Upper lobe of left lung (tissue), 6 donors: Measurements from ENCODE around the gene GSDMA. TPM values are rescaled to one million over a fixed set of nuclear protein-coding genes. Genes with fewer than 3 reads are reported as not detected.
"Not testable (repeated sequence)": the region's sequence is repeated elsewhere in the genome, so short reads cannot be mapped to it uniquely, and the experiment has no call there.

Source experiments
- ATAC-seq, 2 donors: fragments of 200-7000 bp; cut with Tn5 transposase; one replicate each; pipeline ENCODE4 v1.9.1; 2022; ENCODE audit warnings: mild to moderate bottlenecking in 2 of 2, moderate library complexity in 2 of 2; ENCODE audit not compliant: low FRiP score in 2 of 2
- DNase-seq, 2 donors: peaks; one replicate each; pipeline ENCODE4 v3.0.0-alpha.2; 2019 to 2020
- H3K27ac ChIP-seq, 4 donors: fragments of 200-600 bp; sonication (generic); one replicate each; pipeline ENCODE4 v1.5.1; 2016 to 2019
- H3K27me3 ChIP-seq, 4 donors: fragments of 200-600 bp; sonication (generic); one replicate each; pipeline ENCODE4 v1.5.1; 2017 to 2019
- H3K36me3 ChIP-seq, 4 donors: fragments of 200-600 bp; sonication (generic); one replicate each; pipeline ENCODE4 v1.5.1; 2016 to 2019
- H3K4me1 ChIP-seq, 4 donors: fragments of 200-600 bp; sonication (generic); one replicate each; pipeline ENCODE4 v1.5.1; 2018 to 2019
- H3K4me3 ChIP-seq, 4 donors: fragments of 200-600 bp; sonication (generic); one replicate each; pipeline ENCODE4 v1.5.1; 2017 to 2019; ENCODE audit warnings: mild to moderate bottlenecking in 2 of 4, moderate library complexity in 1 of 4
- H3K9me3 ChIP-seq, 4 donors: fragments of 200-600 bp; sonication (generic); one replicate each; pipeline ENCODE4 v1.5.1; 2018 to 2019
- CTCF ChIP-seq, 6 experiments: fragments of 450-650 bp in 4 of 6; fragments of 200-600 bp in 2 of 6; sonication (generic) in 2 of 6; IDR thresholded peaks; one replicate each; pipeline ENCODE4 v1.5.1; 2016 to 2019; ENCODE audit warnings: antibody characterized with exemption in 6 of 6
- EP300 ChIP-seq, 4 donors: sonication (generic); formaldehyde crosslinking; IDR thresholded peaks; one replicate each; pipeline ENCODE4 v1.5.1; 2017; ENCODE audit warnings: antibody characterized with exemption in 4 of 4, control low read depth in 2 of 4
- POLR2A ChIP-seq, 4 donors: fragments of 450-650 bp; IDR thresholded peaks; one replicate each; pipeline ENCODE4 v1.5.1; 2016 to 2017; ENCODE audit warnings: antibody characterized with exemption in 4 of 4, mild to moderate bottlenecking in 2 of 4
- POLR2AphosphoS5 ChIP-seq, 2 donors: sonication (generic); formaldehyde crosslinking; IDR thresholded peaks; one replicate each; pipeline ENCODE4 v1.5.1; 2017; ENCODE audit warnings: antibody characterized with exemption in 2 of 2
- WGBS, 2 donors: methylation state at CpG; one replicate each; pipeline ENCODE4 v1.1.5; 2017 to 2018; 5-methylcytosine and 5-hydroxymethylcytosine counted together
- total RNA-seq, 6 donors: library from RNA; depleted of rRNA in 4 of 6; stranded (reverse); fragments of >200 nt in 4 of 6; gene quantifications; one replicate each; pipeline versions ENCODE4 v1.1.0 to v1.2.1, GENCODE V29; 2016 to 2021
- donor health status: DM: no; HTN: no; CAD: no; lungs with moderate emphysema.
- donor health status: DM: no; HTN: yes; CAD: no; lungs with severe emphysema.

The GSDMA gene
- total RNA-seq, 6 donors from 2014 or later: 0.14 to 0.61 (median 0.51) TPM; not detected in 2

GRCh38 chr17:39943702-39944392 is 19.0 kb upstream of the GSDMA start:
- DNase-seq (peak in 1 of 2 donors; percentile 69), ATAC-seq (peak in 1 of 2 donors; percentile 44)
- H3K27me3 ChIP-seq: no peaks in the 10 kb centered on the region
- no peaks in the 10 kb centered on the region for H3K36me3 ChIP-seq
- no peaks in the 10 kb centered on the region for H3K9me3 ChIP-seq
- H3K27ac ChIP-seq: peak overlapping the region in 2 of 4 donors; percentile 3 to 68
- H3K4me3 ChIP-seq: no peak overlapping the region
- TF ChIP-seq EP300 (IDR thresholded peaks at IDR 0.05) (peak in 1 of 4 donors; percentile 33), CTCF (IDR thresholded peaks at IDR 0.05) (no peak), POLR2AphosphoS5 (IDR thresholded peaks at IDR 0.05) (no peak), POLR2A (IDR thresholded peaks at IDR 0.05) (peak in 1 of 4 donors; percentile 50)
- WGBS, 2 donors: 76 to 83% methylated on average over 5 to 10 of the region's 14 CpGs
- peaks cover 4 to 11% (median 10%) of the 10 kb centered on the region in 4 donors for H3K4me1 ChIP-seq

GRCh38 chr17:39944393-39944711 is 18.5 kb upstream of the GSDMA start:
- H3K4me3 ChIP-seq: no peak overlapping the region
- no peak for ATAC-seq
- H3K36me3 ChIP-seq: no peaks in the 10 kb centered on the region
- 88 to 95% methylated on average over 3 to 16 of the region's 16 CpGs for WGBS, 2 donors
- no peaks in the 10 kb centered on the region for H3K9me3 ChIP-seq
- H3K4me1 ChIP-seq: peaks cover 4 to 15% (median 11%) of the 10 kb centered on the region in 4 donors
- no peak for DNase-seq
- TF ChIP-seq CTCF (IDR thresholded peaks at IDR 0.05): no peak
- TF ChIP-seq POLR2A (IDR thresholded peaks at IDR 0.05): no peak
- no peak for TF ChIP-seq EP300 (IDR thresholded peaks at IDR 0.05)
- no peak for TF ChIP-seq POLR2AphosphoS5 (IDR thresholded peaks at IDR 0.05)
- H3K27me3 ChIP-seq: no peaks in the 10 kb centered on the region
- H3K27ac ChIP-seq: peak overlapping the region in 2 of 4 donors; percentile 3 to 68

- Histone ChIP-seq H3K27me3 (no peaks in the 10 kb centered on the region), H3K4me3 (no peak overlapping the region), H3K9me3 (no peaks in the 10 kb centered on the region), H3K27ac (peak overlapping the region in 1 of 4 donors; percentile 85), H3K36me3 (no peaks in the 10 kb centered on the region), H3K4me1 (peaks cover 8 to 24% (median 11%) of the 10 kb centered on the region in 4 donors)
- 74 to 85% methylated on average over 6 to 15 of the region's 15 CpGs for WGBS, 2 donors
- DNase-seq: no peak
- no peak for TF ChIP-seq POLR2A (IDR thresholded peaks at IDR 0.05)
- ATAC-seq: no peak
These were observed 16.1 kb upstream of the GSDMA start for GRCh38 chr17:39946551-39947330.

GRCh38 chr17:39948489-39948828 is 14.3 kb upstream of the GSDMA start:
- DNase-seq, H3K36me3 ChIP-seq, H3K4me3 ChIP-seq, H3K9me3 ChIP-seq, H3K27me3 ChIP-seq, ATAC-seq: not testable (repeated sequence)
- 37 to 69% methylated on average over 3 to 5 of the region's 5 CpGs for WGBS, 2 donors
- Histone ChIP-seq H3K4me1 (peaks cover 19 to 34% (median 21%) of the 10 kb centered on the region in 4 donors), H3K27ac (peak overlapping the region; percentile 31 to 85 (median 76))

GRCh38 chr17:39949028-39949427 is 13.8 kb upstream of the GSDMA start:
- H3K4me3 ChIP-seq: no peak overlapping the region
- DNase-seq (peak in 1 of 2 donors; percentile 33), ATAC-seq (no peak)
- no peaks in the 10 kb centered on the region for H3K27me3 ChIP-seq
- no peaks in the 10 kb centered on the region for H3K9me3 ChIP-seq
- peak overlapping the region; percentile 60 to 85 (median 76) for H3K27ac ChIP-seq
- peaks cover 19 to 35% (median 23%) of the 10 kb centered on the region in 4 donors for H3K4me1 ChIP-seq
- peak; percentile 15 to 18 for TF ChIP-seq POLR2AphosphoS5 (IDR thresholded peaks at IDR 0.05)
- TF ChIP-seq POLR2A (IDR thresholded peaks at IDR 0.05): peak in 1 of 4 donors; percentile 31
- no peak for TF ChIP-seq CTCF (IDR thresholded peaks at IDR 0.05)
- peak in 3 of 4 donors; percentile 46 to 86 (median 54) for TF ChIP-seq EP300 (IDR thresholded peaks at IDR 0.05)
- no peaks in the 10 kb centered on the region for H3K36me3 ChIP-seq
- WGBS, 2 donors: 40 to 63% methylated on average over 2 of the region's 2 CpGs
